Measurements from ENCODE around the gene FAM78A.

DNA sequence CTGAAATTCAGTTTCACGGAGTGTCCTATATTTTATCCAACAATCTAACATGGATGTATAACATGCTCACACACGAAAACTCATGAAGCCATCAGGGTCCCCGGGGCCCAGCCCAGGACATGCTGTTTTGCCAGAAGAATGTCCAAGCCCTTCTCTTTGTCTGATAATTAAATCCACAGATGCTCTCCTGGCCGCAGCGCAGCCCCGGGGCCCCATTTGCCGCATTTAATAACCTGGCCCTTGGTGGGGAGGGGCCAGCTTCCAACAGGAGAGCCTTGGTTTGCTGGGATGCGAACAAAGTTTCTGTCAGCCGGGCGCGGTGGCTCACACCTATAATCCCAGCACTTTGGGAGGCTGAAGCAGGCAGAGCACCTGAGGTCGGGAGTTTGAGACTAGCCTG is 43.2 kb upstream of the FAM78A start:
- TF ChIP-seq CTCF (conservative IDR thresholded peaks at IDR 0.05; ENCODE audit: low read depth, low read length) = no peak
- TF ChIP-seq EZH2 (IDR thresholded peaks at IDR 0.05; ENCODE audit: low read length, unreplicated experiment) = no peak
- TF ChIP-seq EZH2phosphoT487 (IDR thresholded peaks at IDR 0.05; ENCODE audit: borderline replicate concordance, low read length) = no peak
